Measurements from ENCODE around the gene OR2B3.
"Not testable (repeated sequence)": the region's sequence is repeated elsewhere in the genome, so short reads cannot be mapped to it uniquely, and the experiment has no call there.

OR2B3 gene, protein sequence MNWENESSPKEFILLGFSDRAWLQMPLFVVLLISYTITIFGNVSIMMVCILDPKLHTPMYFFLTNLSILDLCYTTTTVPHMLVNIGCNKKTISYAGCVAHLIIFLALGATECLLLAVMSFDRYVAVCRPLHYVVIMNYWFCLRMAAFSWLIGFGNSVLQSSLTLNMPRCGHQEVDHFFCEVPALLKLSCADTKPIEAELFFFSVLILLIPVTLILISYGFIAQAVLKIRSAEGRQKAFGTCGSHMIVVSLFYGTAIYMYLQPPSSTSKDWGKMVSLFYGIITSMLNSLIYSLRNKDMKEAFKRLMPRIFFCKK

DNA sequence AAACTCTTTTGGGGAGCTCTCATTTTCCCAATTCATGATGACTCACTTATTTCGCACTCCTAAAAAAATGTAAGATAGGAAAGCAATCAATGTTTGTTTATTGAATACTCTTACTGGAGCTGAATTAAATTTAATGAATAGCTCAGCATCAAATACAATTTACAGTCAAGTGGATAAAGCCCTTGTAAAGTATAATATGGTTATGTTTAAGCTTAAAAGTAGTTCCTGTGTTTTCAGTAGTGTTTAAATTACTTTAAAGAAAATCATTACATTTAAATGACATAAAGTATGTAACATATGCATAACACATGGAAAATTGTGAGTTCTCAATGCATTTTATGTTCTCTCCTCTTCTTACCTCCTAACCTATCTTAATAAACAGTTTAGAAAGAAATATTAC, at the start of gene OR2B3:
TSS of gene OR2B3 (minus strand) at position 101 of the 400 bp plus-strand sequence. CDS start at position 36, 65 bp downstream.
- DNase-seq (ENCODE audit: low spot score), result no peak

DNA sequence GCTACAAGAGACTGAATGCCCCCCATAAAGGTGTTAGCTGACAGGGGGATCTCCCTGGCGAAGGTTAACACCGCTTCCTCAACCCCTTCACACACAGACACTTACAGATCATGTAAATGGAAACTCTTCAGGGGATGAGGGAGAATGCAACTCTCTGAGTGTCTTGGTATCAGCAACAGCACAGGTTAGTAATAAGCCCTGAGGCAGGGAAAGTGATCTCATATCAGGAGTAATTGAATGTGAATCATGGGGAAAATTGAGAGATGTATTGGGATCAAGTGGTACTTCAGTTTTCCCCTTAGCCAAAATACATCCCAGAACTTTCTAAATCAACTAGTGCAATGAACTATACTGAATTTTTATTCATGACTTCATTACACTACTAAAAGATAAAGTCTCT, 44.6 kb upstream of the OR2B3 start:
- DNase-seq (ENCODE audit: low spot score), result no peak

DNA sequence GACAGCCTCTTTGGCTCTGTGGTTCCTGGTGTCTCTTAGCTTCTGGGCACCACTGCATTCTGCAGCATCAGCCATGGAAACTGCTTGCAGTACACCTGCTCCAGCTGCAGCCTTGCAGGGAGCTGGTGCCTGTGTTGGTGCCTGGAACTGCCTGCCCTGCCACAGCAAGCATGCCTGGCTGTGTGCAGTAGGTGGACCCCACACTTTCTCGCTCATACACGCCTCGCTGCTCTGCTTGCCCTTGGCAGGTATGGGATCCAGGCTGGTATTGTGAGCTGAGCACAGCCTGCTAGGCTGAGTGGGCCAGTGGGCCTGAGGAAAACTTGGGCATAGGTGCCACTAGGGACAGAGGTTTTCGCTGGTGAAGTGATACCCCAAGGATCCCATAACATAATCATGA, 43.5 kb upstream of the OR2B3 start:
- DNase-seq (ENCODE audit: low spot score), result no peak

DNA sequence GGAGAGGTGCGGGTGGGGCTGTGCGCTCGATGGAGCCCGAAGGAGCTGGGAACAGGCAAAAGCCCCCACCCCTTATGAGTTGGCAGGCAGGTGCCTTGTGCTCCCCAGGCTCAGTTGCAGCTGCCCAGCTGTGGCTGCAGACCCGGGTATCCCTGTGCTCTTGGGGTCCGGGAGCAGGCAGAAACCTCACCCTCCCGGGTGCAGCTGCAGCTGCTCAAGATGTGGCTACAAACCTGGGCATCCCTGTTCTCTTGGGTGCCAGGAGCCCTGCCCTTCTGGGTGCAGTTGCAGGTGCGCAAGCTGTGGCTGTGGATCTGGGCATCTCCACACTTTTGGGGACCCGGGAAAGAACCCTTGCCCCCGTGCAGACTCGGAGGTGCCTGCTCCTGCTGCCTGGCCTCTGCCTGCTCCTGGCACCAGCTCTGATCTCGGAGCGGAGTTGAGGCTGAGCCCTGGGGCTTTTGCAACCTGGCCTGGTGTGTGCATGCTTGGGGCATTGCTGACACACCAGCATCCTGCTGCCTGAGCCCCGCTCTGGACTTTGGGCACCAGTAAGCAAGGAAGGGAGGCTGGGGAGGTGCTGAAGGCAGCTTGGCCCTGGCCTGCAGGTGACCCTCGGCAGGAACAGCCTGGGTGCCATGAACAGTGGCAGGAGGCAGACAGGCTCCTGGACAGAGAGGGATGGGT, 42.4 kb upstream of the OR2B3 start:
- DNase-seq (ENCODE audit: low spot score), result no peak

DNA sequence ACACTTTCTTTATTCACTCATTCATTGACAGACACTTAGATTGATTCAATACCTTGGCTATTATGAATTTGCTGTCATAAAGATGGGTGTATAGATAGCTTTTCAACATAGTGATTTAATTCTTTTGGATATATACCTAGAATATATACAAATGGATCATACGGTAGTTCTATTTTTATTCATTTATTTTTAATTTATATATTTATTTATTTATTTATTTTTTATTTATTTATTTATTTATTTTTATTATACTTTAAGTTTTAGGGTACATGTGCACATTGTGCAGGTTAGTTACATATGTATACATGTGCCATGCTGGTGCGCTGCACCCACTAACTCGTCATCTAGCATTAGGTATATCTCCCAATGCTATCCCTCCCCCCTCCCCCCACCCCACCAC, 27.9 kb upstream of the OR2B3 start:
- DNase-seq (ENCODE audit: low spot score), result not testable (repeated sequence)

DNA sequence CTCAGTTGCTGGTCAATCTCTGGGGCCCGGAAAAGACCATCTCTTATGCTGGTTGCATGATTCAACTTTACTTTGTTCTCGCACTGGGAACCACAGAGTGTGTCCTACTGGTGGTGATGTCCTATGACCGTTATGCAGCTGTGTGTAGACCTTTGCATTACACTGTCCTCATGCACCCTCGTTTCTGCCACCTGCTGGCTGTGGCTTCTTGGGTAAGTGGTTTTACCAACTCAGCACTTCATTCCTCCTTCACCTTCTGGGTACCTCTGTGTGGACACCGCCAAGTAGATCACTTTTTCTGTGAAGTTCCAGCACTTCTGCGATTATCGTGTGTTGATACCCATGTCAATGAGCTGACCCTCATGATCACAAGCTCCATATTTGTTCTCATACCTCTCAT, 25.0 kb upstream of the OR2B3 start:
- no peak for DNase-seq (ENCODE audit: low spot score)

DNA sequence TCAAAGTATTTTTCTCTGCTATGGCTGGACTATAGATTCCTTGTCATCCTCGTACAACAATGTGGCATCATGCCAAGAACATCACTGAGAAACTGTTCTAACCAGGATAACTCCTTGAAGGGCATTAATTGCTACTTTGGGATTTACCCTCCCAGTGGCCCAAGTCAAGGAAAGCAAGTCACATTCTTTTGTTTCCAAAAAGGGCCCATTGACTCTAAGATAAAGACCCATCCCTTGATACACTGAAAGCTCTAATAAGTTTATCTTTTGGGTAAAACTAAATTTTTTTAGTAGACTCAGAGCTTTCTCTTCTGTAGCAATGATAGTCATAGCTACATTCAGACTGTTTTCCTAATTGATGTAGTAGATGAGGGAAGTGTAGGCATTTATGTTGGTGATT, 20.6 kb upstream of the OR2B3 start, which contains the start of gene OR2J3:
TSS of gene OR2J3 (plus strand) at position 301 of the 400 bp plus-strand sequence. CDS start 3,833 bp downstream, outside the sequence.
- no peak for DNase-seq (ENCODE audit: low spot score)

DNA sequence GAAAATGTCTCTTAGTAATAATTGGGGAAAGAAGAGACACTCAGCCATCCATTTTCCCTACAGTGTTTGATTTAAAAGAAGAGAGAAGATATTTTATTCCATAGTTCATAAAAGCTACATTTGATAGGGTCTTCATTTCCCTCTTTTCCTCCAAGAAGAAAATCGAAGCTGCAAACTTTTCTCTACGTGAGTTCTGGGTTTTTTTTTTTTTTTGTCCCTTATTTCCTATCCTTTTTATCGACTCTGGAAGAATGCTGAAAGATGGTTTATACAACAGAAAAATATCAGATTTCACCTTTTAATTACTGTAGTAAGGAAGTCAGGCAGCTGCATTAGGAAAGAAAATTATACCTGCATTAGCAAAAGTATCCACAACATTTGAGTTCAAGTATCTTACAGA, 12.1 kb upstream of the OR2B3 start, which contains the start of gene OR2J1:
TSS of gene OR2J1 (plus strand) at position 301 of the 400 bp plus-strand sequence. CDS start 1,453 bp downstream, outside the sequence.
- no peak for DNase-seq (ENCODE audit: low spot score)

DNA sequence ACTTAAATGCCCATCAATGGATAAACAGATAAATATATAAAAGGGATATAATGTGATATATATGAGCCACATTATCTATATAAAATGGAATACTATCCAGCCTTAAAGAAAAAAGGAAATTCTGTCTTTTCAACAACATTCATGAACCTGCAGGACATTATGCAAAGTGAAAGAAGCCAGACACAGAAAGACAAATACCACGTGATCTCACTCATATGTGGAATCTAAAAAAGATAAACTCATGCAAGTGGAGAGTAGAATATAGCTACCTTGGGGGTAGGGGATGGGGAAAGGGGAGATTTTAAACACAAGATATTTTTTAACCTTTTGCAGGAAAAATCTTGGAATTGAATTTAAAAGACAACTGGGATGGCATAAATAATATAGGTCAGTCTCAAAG, 10.7 kb upstream of the OR2B3 start:
- no peak for DNase-seq (ENCODE audit: low spot score)

DNA sequence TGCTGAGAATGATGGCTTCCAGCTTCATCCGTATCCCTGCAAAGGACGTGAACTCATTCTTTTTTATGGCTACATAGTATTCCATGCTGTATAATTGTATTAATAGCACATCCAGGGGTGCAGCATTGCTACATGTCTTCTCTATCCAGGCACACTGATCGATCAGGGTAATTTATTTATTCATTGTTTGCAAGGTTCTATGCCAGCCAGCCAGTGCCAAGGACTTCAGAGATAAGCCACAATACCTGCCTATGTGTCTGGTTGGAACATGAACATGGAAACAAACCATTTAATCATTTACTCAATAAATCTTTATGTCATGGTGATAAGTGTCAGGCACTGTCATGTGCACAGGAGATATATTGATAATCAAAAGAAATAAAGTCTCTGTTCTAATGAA, 5.8 kb upstream of the OR2B3 start:
- DNase-seq (ENCODE audit: low spot score), result no peak

DNA sequence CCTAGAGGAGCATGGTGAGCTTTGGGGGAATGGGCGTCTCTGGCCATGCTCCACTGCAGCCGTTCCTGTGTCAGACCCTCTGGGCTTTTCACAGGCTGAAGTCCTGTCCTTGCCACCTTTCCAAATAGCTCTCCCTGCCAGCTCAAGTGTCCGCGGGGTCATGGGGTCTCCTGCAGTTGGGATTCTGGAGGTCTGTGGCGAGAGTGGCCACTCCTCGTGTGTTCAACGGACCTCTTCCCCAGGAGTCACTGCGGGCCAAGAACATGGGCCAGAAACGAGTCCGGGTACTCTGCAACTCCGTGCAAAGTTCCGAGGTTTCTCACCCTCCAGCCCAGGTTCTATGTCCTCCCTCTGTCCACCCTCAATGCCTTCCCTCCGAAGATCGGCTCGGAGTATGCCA, 4.7 kb downstream of the OR2B3 start:
- no peak for DNase-seq (ENCODE audit: low spot score)

DNA sequence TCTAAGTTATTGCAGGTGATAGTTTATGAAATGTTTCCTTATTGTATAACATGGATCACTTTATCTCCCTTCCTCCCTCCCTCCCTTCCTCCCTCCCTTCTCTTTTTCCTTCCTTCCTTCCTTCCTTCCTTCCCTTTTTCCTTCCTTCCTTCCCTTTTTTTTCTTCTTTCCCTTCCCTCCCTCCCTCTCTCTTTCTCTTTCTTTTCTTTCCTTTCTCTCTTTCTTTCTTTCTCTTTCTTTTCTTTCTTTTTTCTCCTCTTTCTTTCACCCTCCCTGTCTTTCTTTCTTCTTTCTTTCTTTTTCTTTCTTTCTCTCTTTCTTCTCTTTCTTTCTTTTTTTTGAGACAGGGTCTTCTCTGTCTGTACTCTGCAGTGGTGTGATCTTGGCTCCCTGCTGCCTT, 5.8 kb downstream of the OR2B3 start:
- DNase-seq (ENCODE audit: low spot score), result no peak

DNA sequence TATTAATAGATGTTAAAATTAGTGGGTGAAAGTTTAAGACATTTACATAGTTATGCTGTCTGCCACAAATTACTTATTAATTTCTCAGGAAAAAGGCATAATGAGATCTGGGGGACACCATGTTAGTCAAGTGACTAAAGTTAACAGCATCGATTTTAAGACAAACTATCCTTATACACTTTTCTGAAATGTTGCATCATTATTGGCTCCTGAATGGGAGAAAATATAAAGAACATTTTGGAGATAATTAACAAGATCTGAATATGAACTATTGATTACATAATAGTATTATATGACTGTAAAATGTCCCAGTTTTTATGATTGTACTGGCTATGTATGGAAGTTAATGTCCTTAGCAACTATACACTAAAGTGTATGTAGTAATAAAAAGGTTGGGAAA, 7.9 kb downstream of the OR2B3 start:
- DNase-seq (ENCODE audit: low spot score), result no peak

DNA sequence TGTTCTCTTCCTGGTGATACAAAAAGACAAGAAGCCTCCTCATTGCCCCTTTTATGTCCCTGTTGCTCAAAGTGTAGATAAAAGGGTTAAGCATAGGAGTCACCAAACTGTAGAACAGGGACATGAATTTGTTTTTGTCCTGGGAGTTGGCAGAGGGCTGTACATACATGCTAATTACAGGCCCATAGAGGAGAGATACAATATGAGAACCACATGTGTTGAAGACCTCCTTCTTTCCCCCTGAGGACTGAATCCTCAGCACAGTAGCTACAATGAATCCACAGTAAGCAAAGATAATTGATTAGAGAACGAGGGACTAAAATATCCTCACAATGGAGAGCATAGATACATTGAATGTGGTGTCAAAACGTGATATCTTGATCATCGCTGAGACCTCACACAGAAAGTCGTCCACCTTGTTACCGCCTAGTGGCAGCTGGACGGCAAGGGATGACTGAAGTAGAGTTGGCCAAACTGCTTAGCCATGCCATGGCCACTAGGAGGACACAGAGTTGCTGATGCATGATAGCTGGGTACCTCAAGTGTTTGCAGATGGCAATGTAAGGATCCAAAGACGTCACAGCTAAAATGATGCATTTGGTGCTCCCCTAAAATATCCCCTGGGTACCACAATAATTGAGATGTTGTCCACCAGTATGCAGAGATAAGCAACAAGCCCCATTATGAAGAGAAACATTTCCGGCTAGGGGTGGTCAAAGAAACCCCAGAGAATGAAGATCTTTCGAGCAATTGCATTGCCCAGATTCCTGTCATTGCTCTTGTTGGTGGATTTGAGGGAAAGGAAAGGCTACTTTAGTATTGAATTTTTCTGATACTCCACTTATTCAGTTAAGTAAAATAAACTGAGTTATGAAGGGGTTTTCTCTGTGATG, 15.0 kb downstream of the OR2B3 start:
- peak; percentile 45 for DNase-seq (ENCODE audit: low spot score)

DNA sequence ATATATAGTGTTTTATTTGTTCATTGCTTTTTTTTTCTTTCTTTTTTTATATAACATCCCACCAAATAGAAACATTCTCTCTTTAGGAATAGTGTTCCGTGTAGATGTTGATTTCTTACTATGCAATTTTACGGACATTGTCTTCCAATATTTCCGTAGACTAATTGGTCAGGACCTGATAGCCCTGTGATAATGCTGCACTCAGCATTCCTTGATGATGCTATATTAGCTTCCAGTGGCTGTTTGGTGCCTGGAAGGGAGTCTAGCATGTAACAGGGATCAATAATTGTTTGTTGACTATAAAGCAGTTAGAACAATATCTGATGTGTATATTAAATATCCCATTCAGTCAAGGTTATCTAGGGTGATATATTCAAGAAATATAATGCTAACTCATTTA, 35.4 kb downstream of the OR2B3 start:
- no peak for DNase-seq (ENCODE audit: low spot score)

DNA sequence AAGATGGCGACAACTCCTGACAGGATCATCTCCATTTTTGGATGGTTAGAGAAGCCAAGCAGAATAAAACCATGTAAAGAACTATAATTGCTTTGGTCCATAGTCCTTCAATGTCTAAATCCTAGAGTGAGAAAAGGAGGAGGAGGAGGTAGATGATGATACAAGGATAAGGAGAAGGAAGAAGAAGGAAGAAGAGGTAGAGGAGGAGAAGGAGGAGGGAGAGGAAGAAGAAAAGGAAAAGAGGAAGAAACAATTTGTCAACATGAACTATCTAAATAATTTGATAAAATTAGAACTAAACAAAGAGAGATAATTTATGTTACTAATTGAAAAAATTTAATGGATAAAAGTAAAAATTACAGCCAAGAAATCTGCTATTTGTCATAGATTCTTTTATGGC, 42.0 kb downstream of the OR2B3 start, which contains the start of gene OR2W1:
TSS of gene OR2W1 (minus strand) at position 101 of the 400 bp plus-strand sequence. CDS start at position 101, 0 bp downstream.
- no peak for DNase-seq (ENCODE audit: low spot score)
